HG03469 (cell line): Measurements from ENCODE around the gene SIDT1.

ENCODE experiments used
- ATAC-seq: cut with Tn5 transposase; IDR thresholded peaks from one replicate; pipeline ENCODE4 v1.9.1; 2021; ENCODE audit warnings: mild to moderate bottlenecking, moderate library complexity, moderate number of reproducible peaks; ENCODE audit not compliant: unreplicated experiment

Gene SIDT1

DNA sequence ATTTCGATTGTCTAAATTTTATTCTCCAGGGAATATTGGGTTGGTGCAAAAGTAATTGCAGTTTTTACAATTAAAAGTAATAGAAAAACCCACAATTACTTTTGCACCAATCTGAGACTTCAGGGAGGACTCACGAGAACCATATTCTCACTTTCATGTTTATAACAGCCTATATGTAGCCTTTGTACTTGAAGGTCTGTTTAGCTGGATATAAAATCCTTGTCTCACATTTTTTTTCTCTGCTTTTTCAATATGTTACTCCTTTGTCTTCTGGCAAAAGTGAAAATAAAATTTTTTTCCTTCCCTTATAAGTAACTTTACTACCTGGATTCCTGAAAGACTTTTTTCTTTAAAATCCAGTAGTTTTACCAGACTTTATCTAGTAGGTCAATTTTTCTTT lies 9.2 kb downstream of the SIDT1 start:
- no peak for ATAC-seq

DNA sequence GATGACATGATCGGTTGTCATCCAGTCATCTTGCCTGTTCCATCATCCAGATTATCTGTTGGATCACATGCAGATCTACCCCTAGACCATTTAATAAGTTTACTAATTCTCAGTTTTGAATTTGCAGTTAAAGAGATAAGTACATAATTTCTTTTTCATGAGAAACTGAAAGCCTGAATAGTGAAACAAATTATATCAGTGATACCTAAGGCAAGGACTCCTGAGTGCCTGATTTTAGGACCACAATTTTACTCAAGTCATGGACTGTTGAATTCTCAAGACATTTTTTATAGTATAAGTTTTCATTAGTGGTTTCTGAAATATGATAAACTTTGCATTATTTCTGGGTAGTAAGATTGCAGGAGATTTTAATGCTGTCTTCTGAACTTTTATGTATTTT lies 13.2 kb downstream of the SIDT1 start:
- ATAC-seq: no peak

DNA sequence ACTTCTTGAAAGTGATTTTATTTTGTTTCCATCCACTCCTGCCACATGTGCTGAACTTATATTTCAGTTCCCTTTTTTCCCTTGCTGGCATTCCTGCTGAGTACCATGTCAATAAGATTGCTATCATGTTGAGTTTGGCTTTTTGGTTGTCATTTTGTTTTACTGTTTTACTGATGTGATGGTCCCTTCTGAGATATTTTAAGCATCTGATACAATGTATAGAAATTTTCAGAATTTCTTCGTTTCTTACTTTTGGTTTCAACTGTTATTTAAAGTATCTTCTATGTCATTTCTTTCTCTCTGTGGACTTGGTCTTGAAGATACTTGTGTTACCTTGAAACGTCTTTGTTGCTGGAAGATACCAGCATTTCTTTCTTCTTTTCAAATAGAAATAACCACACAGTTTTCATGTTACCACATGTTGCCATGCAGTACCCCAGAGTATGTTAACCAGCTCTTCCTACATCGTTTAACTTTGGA lies 14.1 kb downstream of the SIDT1 start:
- peak; percentile 76 for ATAC-seq

DNA sequence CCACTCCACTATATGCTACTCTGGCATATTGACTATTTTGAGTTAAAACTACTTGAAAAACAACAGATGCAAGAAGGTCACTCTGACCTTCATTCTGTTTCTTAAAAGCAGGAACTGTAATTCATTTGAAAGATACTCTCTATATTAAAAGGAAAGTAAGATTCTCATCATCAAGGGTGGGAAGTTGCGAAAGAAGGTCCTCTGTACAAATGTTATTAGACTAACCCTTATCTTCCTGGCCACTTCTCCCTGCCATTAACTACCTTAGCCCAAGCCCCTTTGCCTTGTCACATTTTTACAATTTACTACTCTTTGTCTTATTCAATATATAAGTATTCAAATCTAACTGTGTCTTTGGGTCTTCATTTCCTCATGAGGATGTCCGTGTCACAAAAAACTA lies 16.1 kb downstream of the SIDT1 start:
- ATAC-seq: no peak

DNA sequence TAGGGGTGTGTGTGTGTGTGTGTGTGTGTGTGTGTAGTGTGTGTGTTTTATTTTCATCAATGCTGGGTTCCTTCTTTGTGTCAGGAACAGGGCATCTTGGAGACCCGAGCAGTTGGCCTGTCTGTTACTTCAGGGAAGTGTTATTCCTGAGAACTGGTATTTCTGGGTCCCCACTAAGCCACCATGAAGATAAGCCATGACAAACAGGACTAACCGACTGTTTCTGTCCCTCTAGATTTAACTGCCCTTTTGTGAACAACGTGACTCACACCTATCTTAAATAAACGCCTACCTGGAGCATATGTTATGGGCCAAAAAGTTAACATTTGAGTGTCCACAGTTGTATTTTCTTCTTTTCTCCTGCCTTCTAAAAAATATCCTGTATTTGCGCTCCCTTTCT lies 19.5 kb downstream of the SIDT1 start:
- ATAC-seq: no peak

DNA sequence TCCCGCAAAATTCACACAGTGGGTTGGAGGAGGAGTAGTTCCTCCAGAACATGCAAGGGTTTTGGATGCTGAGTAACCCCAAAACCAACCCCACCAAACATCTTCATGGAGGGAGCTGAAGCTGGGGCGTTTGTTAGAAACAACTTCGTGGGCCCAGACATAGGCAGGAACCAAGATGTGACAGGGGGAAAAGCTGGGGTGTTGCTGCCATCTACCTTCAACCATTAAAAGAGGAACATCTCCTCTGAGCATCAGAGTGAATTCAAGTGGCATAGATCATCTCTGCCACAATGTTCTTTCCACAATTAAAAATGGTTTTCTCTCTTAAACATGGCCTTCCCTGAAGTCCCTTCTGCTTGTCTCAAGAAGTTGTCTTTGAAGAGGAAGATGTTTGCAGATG lies 20.5 kb downstream of the SIDT1 start:
- no peak for ATAC-seq

DNA sequence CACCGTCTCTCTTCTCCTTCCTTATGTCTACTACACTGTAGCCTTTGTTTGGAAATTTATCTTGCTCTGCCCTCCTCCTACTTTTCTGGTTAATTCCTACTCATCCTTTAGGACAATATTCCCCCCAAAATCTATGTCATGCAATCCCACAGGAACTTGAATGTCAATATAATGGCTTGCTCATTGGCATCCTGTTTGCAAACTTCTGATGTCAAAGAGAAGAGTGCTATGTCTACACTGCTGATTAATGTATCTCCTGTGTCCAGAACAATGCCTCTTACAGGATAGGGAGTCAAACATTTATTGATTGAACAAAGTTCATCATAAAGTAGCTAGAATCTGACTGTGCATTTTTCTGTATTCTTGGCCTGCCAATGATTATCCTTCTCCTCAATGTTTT lies 22.8 kb downstream of the SIDT1 start:
- no peak for ATAC-seq

DNA sequence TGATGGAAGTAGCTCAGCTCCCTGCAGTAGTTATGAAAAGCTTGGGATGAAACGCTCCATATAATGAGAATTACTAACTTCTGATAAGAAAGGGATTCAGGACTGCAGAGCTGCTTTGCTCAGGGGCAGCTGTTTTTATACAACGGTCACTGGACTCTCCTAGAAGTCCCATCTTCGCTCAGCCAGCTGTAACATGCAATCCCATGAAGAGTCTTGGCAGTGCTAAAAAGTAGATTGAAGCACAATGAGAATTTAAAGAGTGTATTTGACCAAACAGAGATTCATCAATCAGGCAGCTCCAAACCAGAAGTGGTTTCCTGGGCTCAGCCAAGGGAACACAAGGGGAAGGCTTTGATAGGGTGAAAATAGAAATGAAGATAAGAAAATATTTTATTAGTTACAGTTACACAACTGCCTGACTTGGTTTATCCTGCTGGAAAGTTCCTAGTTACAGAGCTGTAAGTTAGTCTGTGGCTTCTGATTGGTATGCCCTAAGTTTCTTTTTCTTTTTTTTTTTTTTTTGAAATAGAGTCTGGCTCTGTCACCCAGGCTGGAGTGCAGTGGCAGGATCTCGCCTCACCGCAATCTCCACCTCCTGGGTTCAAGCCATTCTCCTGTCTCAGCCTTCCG lies 24.1 kb downstream of the SIDT1 start:
- ATAC-seq: no peak

DNA sequence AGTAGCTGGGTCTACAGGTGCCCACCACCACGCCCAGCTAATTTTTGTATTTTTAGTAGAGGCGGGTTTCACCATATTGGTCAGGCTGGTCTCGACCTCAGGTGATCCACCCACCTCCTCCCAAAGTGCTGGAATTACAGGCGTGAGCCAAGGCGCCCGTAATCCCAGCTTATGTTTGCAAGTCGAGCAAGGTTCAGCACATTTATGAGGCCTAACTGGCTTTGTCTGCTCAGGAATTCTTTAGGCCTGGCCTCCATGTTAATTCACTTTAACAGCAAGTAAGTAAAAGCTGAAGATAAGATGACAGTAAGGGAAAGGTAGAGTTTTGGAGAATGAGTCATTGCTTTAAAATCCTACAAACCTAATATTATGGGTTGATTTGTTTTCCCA lies 24.6 kb downstream of the SIDT1 start:
- ATAC-seq: no peak

DNA sequence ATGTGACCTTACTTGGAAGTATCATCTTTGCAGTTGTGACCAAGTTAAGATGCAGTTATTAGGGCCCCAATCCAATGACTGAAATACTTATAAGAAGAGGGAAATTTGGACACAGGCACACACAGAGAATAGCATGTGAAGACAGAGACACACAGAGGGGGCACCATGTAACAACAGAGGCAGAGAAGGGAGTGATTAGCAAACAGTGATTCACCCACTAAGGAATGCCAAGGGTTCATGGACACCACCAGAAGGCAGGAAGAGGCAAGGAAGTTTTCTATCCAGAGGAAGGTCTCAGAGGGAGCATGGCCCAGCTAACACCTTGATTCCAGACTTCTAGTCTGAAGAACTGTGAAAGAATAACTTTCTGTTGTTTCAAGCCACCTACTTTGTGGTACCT lies 25.0 kb downstream of the SIDT1 start:
- ATAC-seq: no peak

DNA sequence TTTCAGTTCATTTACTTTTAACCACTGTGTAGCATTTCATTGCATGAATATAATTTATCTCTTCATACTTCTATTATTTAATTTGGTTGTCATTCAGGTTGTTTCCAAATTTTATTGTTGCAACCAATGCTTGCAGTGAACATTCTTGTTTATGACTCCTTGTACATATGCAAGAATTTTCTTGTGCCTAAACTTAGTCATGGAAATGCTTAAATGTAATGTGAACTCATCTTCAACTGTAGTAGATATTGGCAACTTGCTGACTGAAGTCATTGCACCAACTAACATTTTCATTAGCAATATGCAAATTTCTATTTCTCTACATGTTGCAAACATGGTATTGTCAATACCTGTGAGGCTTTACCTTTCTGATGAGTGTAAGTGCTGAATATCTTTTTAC lies 26.7 kb downstream of the SIDT1 start:
- no peak for ATAC-seq

DNA sequence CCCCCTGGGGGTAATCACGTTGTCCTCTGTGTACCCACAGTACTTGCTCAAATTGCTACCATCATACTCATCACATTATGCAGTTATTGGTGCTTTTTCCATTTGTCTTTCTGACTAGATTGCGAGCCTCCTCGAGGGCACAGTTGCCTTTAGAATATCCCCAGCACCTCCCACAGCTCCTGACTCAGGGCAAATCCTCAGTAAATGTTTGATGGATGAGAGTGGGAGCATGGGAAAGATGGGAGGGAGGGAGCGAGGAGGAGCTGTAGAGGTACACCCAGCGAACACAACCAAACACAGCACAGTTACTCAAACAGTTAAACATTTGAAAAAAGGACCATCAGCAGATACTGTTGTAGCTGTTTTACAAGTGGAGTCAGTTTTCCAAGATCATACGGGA lies 27.9 kb downstream of the SIDT1 start:
- ATAC-seq: no peak

DNA sequence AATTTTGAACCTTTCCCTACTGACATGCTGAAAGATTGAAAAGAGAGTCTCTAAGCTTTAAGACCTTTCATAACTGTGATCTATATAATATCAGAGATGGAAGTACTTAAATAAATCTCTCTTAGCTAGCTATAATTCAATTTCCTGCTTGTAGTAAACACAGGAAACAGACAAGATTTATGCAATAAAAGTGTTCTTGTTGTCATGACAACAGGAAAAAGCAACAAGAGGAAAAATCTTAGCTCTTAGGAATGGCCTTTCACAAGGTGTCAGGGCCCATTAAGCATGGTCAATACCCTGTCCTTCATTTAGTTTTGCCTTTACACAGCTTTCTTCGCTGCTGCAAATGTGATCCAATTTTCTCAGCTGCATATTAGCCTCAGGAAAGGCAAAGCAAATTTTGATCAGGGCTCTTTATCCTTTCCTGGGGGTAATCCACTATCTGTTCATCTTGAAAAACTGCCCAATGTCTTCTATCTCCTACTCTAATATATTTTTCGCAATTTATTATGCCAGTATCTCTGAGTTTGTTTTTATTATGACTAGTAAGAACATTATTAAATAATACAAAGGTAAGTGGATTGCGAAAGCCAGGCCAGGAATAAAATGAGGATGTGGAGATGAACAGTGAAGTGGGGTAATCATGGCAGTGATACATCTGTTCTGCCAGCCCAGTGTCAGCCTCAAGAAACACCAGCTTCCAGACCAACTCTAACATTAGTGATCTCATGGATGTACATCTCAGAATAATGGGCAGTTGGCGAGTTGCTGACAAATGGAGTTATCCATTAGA lies 28.7 kb downstream of the SIDT1 start:
- ATAC-seq: no peak

DNA sequence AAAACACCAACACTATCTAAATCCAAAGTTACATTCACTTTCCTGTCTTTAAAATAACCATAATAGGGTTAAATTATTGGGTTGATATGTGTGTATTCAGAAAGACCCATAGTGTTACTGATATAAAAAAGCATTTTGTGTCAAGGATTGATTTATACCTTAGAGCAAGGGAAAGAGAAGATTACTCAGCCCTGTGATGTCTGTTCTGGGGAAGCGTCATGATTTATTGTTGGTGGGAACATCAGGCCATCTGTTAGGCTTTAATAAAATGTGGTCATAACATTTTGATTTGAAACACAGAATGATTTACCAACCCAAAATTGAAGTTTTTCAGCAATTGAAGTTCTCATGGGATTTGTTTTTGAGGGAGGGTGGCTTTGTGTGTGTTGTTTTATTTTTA lies 33.2 kb downstream of the SIDT1 start:
- ATAC-seq: no peak

DNA sequence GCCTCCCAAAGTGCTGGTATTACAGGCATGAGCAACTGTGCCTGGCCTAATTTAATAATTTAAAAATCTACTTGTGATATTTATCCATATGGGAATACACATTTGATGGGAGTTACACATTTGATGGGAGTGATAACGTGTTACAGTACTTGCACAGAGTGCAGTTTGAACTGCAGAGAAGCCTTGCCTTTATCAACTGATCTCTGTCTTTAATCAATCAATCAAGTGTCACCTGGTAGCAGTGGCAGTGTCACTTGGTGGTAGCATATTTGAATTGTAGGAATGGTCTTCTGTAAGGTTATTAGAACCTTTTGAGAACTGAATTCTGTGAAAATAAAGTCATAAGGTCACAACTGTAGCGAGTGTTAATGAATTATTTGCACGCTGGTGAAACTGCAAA lies 37.8 kb downstream of the SIDT1 start:
- no peak for ATAC-seq

DNA sequence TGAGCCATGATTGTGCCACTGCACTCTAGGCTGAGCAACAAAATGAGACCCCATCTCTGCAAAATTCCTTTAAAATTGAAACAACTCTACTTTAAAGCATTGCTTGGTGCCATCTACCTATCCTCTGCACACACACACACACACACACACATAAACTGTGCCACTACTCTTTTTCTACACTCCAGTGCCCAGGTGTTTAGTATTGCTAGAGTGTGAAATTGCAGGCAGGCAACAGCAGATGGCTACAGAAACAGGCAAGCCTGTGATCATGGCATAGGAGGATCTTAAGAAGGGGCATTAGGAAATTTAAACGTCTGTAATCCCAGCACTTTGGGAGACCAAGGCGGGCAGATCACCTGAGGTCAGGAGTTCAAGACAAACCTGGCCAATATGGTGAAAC lies 39.0 kb downstream of the SIDT1 start:
- ATAC-seq: no peak

DNA sequence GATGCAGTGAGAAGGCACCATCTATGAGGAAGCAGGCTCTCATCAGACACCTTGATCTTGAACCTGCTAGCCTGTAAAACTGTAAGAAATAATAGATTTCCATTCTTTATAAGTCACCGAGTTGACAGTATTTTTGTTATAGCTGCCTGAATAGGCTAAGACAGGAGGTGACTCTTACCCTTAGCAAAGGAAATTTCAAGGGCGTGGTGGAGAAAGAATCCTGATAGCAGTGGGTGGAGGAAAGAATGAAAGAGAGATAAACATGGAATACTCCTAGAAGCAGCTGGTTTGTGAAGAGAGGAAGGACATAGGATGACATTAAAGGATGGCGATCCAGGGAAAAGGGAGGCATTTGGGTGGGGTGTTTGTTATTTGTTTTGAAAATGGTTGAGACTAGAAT lies 41.4 kb downstream of the SIDT1 start:
- no peak for ATAC-seq

DNA sequence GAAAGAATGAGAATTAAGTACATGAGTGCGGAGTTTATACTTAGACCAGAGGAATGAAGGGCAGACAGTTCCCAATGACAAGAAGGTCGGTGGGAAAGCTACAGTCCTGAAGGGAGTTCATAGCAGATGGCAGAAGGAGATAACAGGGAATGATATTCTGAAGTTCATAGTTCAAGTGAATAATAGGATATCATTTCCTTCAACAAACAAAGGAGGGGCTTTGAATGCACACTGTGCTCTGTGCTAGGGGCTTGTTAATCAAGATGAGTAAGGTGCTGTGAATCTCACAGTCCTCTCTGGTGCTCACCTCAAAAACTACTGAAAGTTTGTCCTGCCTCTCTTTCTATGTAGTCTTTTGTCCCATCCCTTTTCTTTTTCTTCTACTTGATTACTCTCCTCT lies 41.9 kb downstream of the SIDT1 start:
- no peak for ATAC-seq

DNA sequence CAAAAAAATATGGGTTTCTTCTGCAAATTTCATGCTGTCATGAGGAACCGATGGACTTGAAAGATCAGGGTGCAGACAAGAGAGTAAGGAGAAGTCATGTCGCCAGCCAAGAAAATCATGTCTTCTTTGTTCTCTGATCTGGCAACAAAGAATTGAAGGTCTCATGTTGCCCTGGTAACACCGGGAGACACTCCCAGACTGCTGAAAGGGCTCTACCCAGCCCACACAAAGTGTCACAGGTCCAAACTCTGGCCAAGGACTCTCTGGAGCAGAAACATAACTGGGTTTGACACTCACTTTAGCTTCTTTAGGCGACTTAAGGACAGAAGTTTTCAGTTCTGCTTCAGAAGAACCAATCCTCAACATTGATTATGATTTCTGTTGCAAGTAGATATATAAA lies 42.9 kb downstream of the SIDT1 start:
- ATAC-seq: no peak

DNA sequence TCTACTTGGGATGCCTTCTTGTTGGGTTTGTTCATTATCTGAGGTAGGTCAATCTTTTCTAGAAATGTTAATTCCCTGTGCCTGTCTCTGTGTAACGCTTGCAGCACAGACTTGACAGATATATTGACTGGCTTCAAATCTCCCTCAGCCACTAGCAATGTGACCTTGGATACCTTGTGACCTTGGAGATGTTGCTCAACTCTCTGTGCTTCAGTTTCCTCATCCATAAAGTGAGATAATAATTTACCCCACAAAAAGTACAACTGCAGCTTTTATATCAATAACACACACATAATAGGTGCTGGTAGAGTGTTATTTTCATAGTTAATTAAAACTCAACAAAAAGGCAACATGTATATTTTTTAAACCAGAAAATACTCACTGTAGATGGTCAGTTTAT lies 52.9 kb downstream of the SIDT1 start:
- no peak for ATAC-seq

DNA sequence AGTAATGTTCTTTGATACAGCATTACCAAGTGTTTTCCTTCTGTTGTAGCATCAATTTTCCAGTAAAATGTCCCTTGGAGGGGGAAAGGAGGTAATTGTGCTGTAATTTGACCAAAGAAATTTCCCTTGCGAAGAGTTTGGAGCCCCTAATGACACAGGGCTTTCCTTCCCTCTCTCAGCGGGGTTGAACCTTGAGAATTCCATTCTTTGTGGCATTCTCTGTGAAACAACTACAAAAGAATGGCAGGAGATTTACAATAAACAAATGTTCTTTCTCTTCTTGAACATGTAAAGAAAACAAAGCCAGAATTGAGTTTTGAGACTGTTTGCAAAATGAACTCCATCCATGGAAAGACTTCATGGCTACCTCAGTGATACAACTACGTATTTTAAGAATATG lies 53.4 kb downstream of the SIDT1 start:
- no peak for ATAC-seq

DNA sequence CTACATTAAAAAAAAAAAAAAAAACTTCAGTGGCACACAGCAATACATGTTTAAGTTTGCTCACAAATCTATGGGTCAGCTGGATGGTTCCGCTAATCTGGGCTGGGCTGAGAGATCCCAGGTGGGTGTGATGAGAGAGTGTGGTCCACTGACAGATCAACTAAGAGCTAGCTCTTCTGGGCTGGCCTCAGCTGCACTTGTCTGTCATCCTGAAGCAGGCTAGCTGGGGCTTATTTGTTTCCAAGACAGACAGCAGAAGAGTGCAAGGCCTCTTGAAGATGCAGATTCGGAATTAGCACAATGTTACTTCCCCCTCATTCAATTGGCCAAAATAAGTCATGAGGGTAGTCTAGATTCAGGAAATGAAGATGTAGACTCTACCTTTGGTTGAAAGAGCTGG lies 56.5 kb downstream of the SIDT1 start:
- ATAC-seq: no peak

DNA sequence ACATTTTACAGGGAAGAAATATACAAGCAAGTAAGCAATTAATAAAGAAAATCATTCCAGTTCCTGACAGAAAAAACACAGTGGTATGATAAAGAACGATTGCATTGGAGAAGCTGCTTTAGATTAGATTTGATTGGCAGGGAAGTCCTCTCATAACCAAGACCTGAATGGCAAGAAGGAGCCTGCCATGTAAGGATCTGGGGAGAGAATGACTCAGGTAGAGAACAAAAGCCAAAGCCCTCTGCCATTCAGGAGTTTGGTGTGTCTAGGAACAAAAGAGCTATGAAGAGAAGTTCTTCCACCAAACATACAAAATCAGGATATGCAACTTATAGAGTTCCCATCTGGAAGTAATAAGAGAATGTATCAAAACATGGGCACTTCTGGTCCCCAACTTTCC lies 57.6 kb downstream of the SIDT1 start:
- no peak for ATAC-seq
